ENCODE data around the gene DGKI.

DNA sequence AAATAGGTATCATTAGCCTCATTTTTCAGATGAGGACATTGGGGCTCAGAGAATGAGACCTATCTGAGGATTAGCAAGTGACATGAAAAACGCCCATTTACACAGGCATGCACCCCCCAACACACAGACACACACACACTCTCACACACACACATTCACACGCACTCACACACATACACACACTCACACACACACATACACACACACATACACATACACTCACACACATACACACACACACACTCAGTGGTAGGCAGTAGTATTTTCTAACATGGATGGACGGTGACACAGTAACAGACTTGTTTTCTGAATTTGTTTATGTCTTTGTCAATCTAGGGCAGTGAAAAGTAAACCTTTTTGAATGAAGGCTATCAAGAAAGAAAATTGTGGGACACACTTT, 21.3 kb downstream of the DGKI start:
- TF ChIP-seq, protein P1, sequence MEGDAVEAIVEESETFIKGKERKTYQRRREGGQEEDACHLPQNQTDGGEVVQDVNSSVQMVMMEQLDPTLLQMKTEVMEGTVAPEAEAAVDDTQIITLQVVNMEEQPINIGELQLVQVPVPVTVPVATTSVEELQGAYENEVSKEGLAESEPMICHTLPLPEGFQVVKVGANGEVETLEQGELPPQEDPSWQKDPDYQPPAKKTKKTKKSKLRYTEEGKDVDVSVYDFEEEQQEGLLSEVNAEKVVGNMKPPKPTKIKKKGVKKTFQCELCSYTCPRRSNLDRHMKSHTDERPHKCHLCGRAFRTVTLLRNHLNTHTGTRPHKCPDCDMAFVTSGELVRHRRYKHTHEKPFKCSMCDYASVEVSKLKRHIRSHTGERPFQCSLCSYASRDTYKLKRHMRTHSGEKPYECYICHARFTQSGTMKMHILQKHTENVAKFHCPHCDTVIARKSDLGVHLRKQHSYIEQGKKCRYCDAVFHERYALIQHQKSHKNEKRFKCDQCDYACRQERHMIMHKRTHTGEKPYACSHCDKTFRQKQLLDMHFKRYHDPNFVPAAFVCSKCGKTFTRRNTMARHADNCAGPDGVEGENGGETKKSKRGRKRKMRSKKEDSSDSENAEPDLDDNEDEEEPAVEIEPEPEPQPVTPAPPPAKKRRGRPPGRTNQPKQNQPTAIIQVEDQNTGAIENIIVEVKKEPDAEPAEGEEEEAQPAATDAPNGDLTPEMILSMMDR (IDR thresholded peaks at IDR 0.05; ENCODE audit: low read depth, low read length), result no peak
- TF ChIP-seq EZH2phosphoT487 (IDR thresholded peaks at IDR 0.05; ENCODE audit: low read depth), result no peak
